SK-N-SH treated with all-trans-retinoic acid at 6 μM for 48 hours (cell line): Measurements from ENCODE around the gene A3GALT2.

Experiments used
- ARNTL ChIP-seq: fragments of 450-650 bp; formaldehyde crosslinking; IDR thresholded peaks from 2 replicates; pipeline ENCODE4 v1.5.0; 2020; ENCODE audit warnings: low read depth, mild to moderate bottlenecking, moderate library complexity, borderline replicate concordance
- ESRRG ChIP-seq: fragments of 250-450 bp; sonication (Bioruptor Pico); IDR thresholded peaks from 2 replicates; pipeline ENCODE4 v1.6.1; 2021; ENCODE audit warnings: mild to moderate bottlenecking
- OSR1 ChIP-seq: fragments of 250-450 bp; sonication (Bioruptor Pico); IDR thresholded peaks from 2 replicates; pipeline ENCODE4 v1.8.0; 2022; ENCODE audit warnings: moderate library complexity, mild to moderate bottlenecking, inconsistent platforms
- SNAI2 ChIP-seq: fragments of 250-450 bp; sonication (Bioruptor Pico); IDR thresholded peaks from 2 replicates; pipeline ENCODE4 v1.5.0; 2020; ENCODE audit warnings: mild to moderate bottlenecking, moderate library complexity
- ZFP3 ChIP-seq: fragments of 250-450 bp; sonication (Bioruptor Pico); IDR thresholded peaks from 2 replicates; pipeline ENCODE4 v1.5.0; 2020; ENCODE audit warnings: mild to moderate bottlenecking, moderate library complexity

DNA sequence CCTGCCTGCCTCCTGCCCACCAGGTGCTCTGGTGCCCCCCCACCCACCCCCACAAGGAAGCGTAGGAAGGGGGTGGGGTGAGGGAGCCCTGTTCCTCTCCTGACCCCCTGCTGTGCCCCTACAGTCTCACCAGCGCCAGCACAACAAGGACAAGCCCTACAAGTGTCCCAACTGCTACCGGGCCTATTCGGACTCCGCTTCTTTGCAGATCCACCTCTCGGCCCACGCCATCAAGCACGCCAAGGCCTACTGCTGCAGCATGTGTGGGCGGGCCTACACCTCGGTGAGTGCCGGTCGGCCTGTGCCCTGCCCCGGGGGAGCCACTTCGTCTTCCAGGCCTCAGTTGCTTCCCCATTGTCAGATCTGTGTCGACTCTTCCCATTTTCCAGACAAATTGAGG is 25.9 kb downstream of the A3GALT2 start:
- no peak for TF ChIP-seq ARNTL (CRISPR knock-in tag)
- TF ChIP-seq ESRRG (CRISPR knock-in tag): no peak
- no peak for TF ChIP-seq SNAI2 (CRISPR knock-in tag)
- no peak for TF ChIP-seq OSR1
- TF ChIP-seq ZFP3 (CRISPR knock-in tag): no peak
